Aorta (tissue), 5 donors: ENCODE results near the gene PPP1R9B. TPM values are rescaled to one million over a fixed set of nuclear protein-coding genes. Genes with fewer than 3 reads are reported as not detected.

Experiments
- ATAC-seq: fragments of 200-7000 bp; cut with Tn5 transposase; one replicate; pipeline ENCODE4 v1.9.1; 2022; ENCODE audit warnings: moderate library complexity; ENCODE audit not compliant: low FRiP score
- DNase-seq, 2 donors: peaks; one replicate each; pipeline ENCODE4 v3.0.0-alpha.2; 2020
- H3K27ac ChIP-seq, 2 donors: one replicate each; pipeline ENCODE4 v1.5.1; 2013; ENCODE audit warnings: low read length in 2 of 2, mild to moderate bottlenecking in 2 of 2, moderate library complexity in 2 of 2, control low read depth in 1 of 2, inconsistent platforms in 1 of 2, low read depth in 1 of 2
- H3K27me3 ChIP-seq, 2 donors: one replicate each; pipeline ENCODE4 v1.6.1; 2013; ENCODE audit warnings: control low read depth in 1 of 2, low read length in 1 of 2, mild to moderate bottlenecking in 1 of 2, moderate library complexity in 1 of 2; ENCODE audit not compliant: insufficient read depth in 2 of 2, control insufficient read depth in 1 of 2
- H3K36me3 ChIP-seq, 2 donors: one replicate each; pipeline ENCODE4 v1.6.1; 2013; ENCODE audit warnings: control low read depth in 1 of 2, low read length in 1 of 2, mild to moderate bottlenecking in 1 of 2; ENCODE audit not compliant: insufficient read depth in 2 of 2, control insufficient read depth in 1 of 2
- H3K4me1 ChIP-seq, 2 donors: one replicate each; pipeline ENCODE4 v1.6.1; 2013; ENCODE audit warnings: low read length in 2 of 2, control low read depth in 1 of 2, mild to moderate bottlenecking in 1 of 2, moderate library complexity in 1 of 2; ENCODE audit not compliant: insufficient read depth in 2 of 2, control insufficient read depth in 1 of 2
- H3K4me3 ChIP-seq, 2 donors: one replicate each; pipeline ENCODE4 v1.5.1; 2013; ENCODE audit warnings: low read length in 2 of 2, control low read depth in 1 of 2, mild to moderate bottlenecking in 1 of 2
- H3K9me3 ChIP-seq: one replicate; pipeline ENCODE4 v1.6.1; 2013; ENCODE audit warnings: mild to moderate bottlenecking, low read length; ENCODE audit not compliant: control insufficient read depth
- WGBS, 2 donors: extraction: QIAGEN DNeasy Blood & Tissue Kit; methylation state at CpG; one replicate each; pipeline ENCODE4 v1.1.7; 2013; 5-methylcytosine and 5-hydroxymethylcytosine counted together
- intact Hi-C, 2 donors: fragments of 100-400 bp; cut with DNase I; formaldehyde crosslinking; loops; one replicate each; pipeline versions ENCODE4 v1.14.2 to v1.15.0; 2022
- polyA plus RNA-seq, 2 donors: library from polyadenylated mRNA; stranded (reverse); fragments of 200-250 nt; gene quantifications; one replicate each; pipeline ENCODE4 v1.2.3, GENCODE V29; 2013
- total RNA-seq, 2 donors: library from RNA; stranded (reverse); fragmentation: NEBNext Ultra II Directional; extraction: Animal tissue kit (Norgen Biotek cat#: 25700); gene quantifications; one replicate each; pipeline ENCODE4 v1.2.1, GENCODE V29; 2021
- donor health status: healthy with polysubstance abuse.
- donor health status: Bipolar disorder and iron deficiency.
- donor health status: DM: no; HTN: no; CAD: no.
- donor health status: DM: no; HTN: no; CAD: no.
- donor health status: DM: yes; HTN: yes; CAD: no.

Gene PPP1R9B
- total and polyA plus RNA-seq, 4 donors: 20.3 to 99.0 (median 45.2) TPM

GRCh38 chr17:50151041-50151936, 812 bp upstream of the PPP1R9B start:
- Histone ChIP-seq H3K27ac (peak overlapping the region; percentile 44 to 60), H3K27me3 (no peaks in the 10 kb centered on the region), H3K4me1 (peaks cover 3 to 6% of the 10 kb centered on the region in 2 donors), H3K36me3 (no peaks in the 10 kb centered on the region), H3K4me3 (peak overlapping the region; percentile 75 to 80), H3K9me3 (no peaks in the 10 kb centered on the region)
- ATAC-seq (peak; percentile 84), DNase-seq (peak; percentile 96 to 97)
- intact Hi-C loops: no loop called here
- 0 to 1% methylated on average over 30 to 40 of the region's 40 CpGs for WGBS, 2 donors

GRCh38 chr17:50149417-50150353, 792 bp downstream of the PPP1R9B start:
- WGBS, 2 donors: 0% methylated on average over 99 to 123 of the region's 123 CpGs
- no peaks in the 10 kb centered on the region for H3K27me3 ChIP-seq
- H3K36me3 ChIP-seq: no peaks in the 10 kb centered on the region
- peaks cover 3% of the 10 kb centered on the region in 2 donors for H3K4me1 ChIP-seq
- DNase-seq: peak; percentile 77 to 87
- peak overlapping the region; percentile 75 to 80 for H3K4me3 ChIP-seq
- H3K27ac ChIP-seq: peak overlapping the region; percentile 78 to 83
- intact Hi-C loops: loop anchor here in 1 of 2 donors (5.0 to 10.0 kb wide), 2 partner anchors 45 to 52 kb away; partner anchors contain the start of gene PDK2
- H3K9me3 ChIP-seq: no peaks in the 10 kb centered on the region
- no peak for ATAC-seq

- DNase-seq: no peak
- Histone ChIP-seq H3K4me3 (peak overlapping the region; percentile 75 to 80), H3K27ac (peak overlapping the region; percentile 78 to 83), H3K9me3 (no peaks in the 10 kb centered on the region), H3K4me1 (peaks cover 0 to 3% of the 10 kb centered on the region in 2 donors), H3K36me3 (no peaks in the 10 kb centered on the region), H3K27me3 (no peaks in the 10 kb centered on the region)
- WGBS, 2 donors: 0% methylated on average over 19 to 30 of the region's 30 CpGs
- no peak for ATAC-seq
- intact Hi-C loops: loop anchor here in 1 of 2 donors (5.0 to 10.0 kb wide), 2 partner anchors 46 to 52 kb away; partner anchors contain the start of gene PDK2
These were observed 1.4 kb downstream of the PPP1R9B start for GRCh38 chr17:50149091-50149416.

- DNase-seq: peak; percentile 83 to 91
- Histone ChIP-seq H3K27ac (peak overlapping the region in 1 of 2 donors; percentile 50), H3K36me3 (no peaks in the 10 kb centered on the region), H3K27me3 (no peaks in the 10 kb centered on the region), H3K4me3 (peak overlapping the region; percentile 75 to 80), H3K4me1 (peaks cover 0 to 3% of the 10 kb centered on the region in 2 donors), H3K9me3 (no peaks in the 10 kb centered on the region)
- ATAC-seq: peak; percentile 6
- intact Hi-C loops: loop anchor here in 1 of 2 donors (5.0 to 10.0 kb wide), 2 partner anchors 46 to 51 kb away; partner anchors contain the start of gene PDK2
- 1% methylated on average over 20 to 25 of the region's 25 CpGs for WGBS, 2 donors
These were observed 2.0 kb downstream of the PPP1R9B start for GRCh38 chr17:50148226-50149090.

GRCh38 chr17:50147841-50148225, 2.6 kb downstream of the PPP1R9B start:
- H3K27me3 ChIP-seq: no peaks in the 10 kb centered on the region
- peak overlapping the region in 1 of 2 donors; percentile 75 for H3K4me3 ChIP-seq
- peak overlapping the region; percentile 39 to 74 for H3K27ac ChIP-seq
- H3K36me3 ChIP-seq: no peaks in the 10 kb centered on the region
- WGBS, 2 donors: 0 to 2% methylated on average over 5 of the region's 5 CpGs
- intact Hi-C loops: loop anchor here in 1 of 2 donors (1.0 to 10.0 kb wide), 3 partner anchors 15 to 51 kb away; partner anchors contain the start of gene PDK2
- no peaks in the 10 kb centered on the region for H3K9me3 ChIP-seq
- ATAC-seq: peak; percentile 12
- DNase-seq: peak in 1 of 2 donors; percentile 69
- H3K4me1 ChIP-seq: peaks cover 0 to 3% of the 10 kb centered on the region in 2 donors

- Histone ChIP-seq H3K36me3 (no peaks in the 10 kb centered on the region), H3K9me3 (no peaks in the 10 kb centered on the region), H3K27ac (peak overlapping the region; percentile 39 to 74), H3K4me1 (peaks cover 0 to 3% of the 10 kb centered on the region in 2 donors), H3K27me3 (no peaks in the 10 kb centered on the region), H3K4me3 (no peak overlapping the region)
- peak; percentile 52 for ATAC-seq
- 7 to 9% methylated on average over 15 of the region's 15 CpGs for WGBS, 2 donors
- DNase-seq: peak in 1 of 2 donors; percentile 72
- intact Hi-C loops: loop anchor here in 1 of 2 donors (1.0 to 10.0 kb wide), 3 partner anchors 14 to 50 kb away; partner anchors contain the start of gene PDK2
These were observed 3.4 kb downstream of the PPP1R9B start for GRCh38 chr17:50146927-50147665.

GRCh38 chr17:50146230-50146926, 4.1 kb downstream of the PPP1R9B start:
- Histone ChIP-seq H3K27me3 (no peaks in the 10 kb centered on the region), H3K9me3 (no peaks in the 10 kb centered on the region), H3K4me3 (no peak overlapping the region), H3K27ac (peak overlapping the region in 1 of 2 donors; percentile 66), H3K36me3 (no peaks in the 10 kb centered on the region), H3K4me1 (peaks cover 0 to 3% of the 10 kb centered on the region in 2 donors)
- DNase-seq (no peak), ATAC-seq (no peak)
- intact Hi-C loops: loop anchor here in 1 of 2 donors (5.0 to 10.0 kb wide), 2 partner anchors 48 to 49 kb away; partner anchors contain the start of gene PDK2
- 45 to 49% methylated on average over 10 of the region's 10 CpGs for WGBS, 2 donors
